ENCODE data around the gene VWC2L.

DNA sequence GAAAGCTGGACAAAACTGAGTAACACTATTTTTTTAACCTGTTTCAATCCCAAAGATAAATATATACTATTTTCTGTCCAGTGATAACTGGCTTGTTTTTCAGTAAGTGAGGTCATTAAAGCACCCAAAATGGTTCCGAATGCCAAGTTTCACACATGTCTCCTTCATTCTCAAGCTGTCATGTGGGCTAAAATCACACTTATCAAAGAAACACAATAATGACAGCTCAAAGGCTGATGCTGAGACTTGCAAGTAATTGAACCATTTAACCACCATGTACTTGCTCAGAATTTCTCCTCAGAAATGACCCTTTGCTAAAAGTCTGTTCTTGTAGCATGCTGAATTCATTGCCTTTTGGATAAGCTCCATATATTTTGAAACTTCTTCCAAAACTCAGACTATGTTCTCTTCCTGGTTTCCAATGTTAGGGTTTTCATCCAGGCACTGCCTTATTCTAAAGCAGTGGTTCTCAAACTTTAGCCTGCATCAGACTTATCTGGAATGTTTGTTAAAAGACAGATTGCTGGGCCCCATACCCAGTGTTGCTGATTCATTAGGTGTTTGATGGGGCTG lies 149.8 kb downstream of the VWC2L start:
- TF ChIP-seq EZH2 (IDR thresholded peaks at IDR 0.05; ENCODE audit: insufficient read depth, poor library complexity, severe bottlenecking) (no peak), EZH2phosphoT487 (IDR thresholded peaks at IDR 0.05; ENCODE audit: insufficient read depth, low read depth) (no peak)
